Rectal smooth muscle tissue (tissue), 1 donor: ENCODE results near the gene TTC28.
"Not testable (repeated sequence)": the region's sequence is repeated elsewhere in the genome, so short reads cannot be mapped to it uniquely, and the experiment has no call there.

Experiments used
- H3K27ac ChIP-seq: one replicate; pipeline ENCODE4 v1.7.0; 2013; ENCODE audit warnings: low read depth, low read length, inconsistent platforms
- H3K27me3 ChIP-seq: one replicate; pipeline ENCODE4 v1.7.0; 2013; ENCODE audit warnings: low read length; ENCODE audit not compliant: control insufficient read depth, insufficient read depth
- H3K36me3 ChIP-seq: one replicate; pipeline ENCODE4 v1.7.0; 2013; ENCODE audit warnings: low read length; ENCODE audit not compliant: control insufficient read depth, insufficient read depth
- H3K4me1 ChIP-seq: one replicate; pipeline ENCODE4 v1.7.0; 2013; ENCODE audit warnings: low read length; ENCODE audit not compliant: control insufficient read depth, insufficient read depth
- H3K4me3 ChIP-seq: one replicate; pipeline ENCODE4 v1.7.0; 2013; ENCODE audit warnings: low read length
- H3K9ac ChIP-seq: one replicate; pipeline ENCODE4 v1.7.0; 2013; ENCODE audit warnings: low read length

TTC28 gene

GRCh38 chr22:28562324-28562723, 117.3 kb downstream of the TTC28 start:
- no peaks in the 10 kb centered on the region for H3K36me3 ChIP-seq
- no peaks in the 10 kb centered on the region for H3K27me3 ChIP-seq
- H3K9ac ChIP-seq, result no peak overlapping the region
- H3K4me3 ChIP-seq, result no peak overlapping the region
- H3K27ac ChIP-seq, result no peak overlapping the region
- no peaks in the 10 kb centered on the region for H3K4me1 ChIP-seq

DNA sequence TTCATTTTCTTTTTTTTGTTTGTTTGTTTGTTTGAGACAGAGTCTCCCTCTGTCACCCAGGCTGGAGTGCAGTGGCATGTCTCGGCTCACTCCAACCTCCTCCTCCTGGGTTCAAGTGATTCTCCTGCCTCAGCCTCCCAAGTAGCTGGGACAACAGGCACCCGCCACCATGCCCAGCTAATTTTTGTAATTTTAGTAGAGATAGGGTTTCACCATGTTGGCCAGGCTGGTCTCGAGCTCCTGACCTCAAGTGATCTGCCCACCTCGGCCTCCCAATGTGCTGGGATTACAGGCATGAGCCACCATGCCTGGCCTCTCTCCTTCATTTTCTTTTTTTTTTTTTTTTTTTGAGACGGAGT, 118.9 kb downstream of the TTC28 start:
- H3K4me3 ChIP-seq, H3K9ac ChIP-seq, H3K27me3 ChIP-seq, H3K27ac ChIP-seq, H3K36me3 ChIP-seq, H3K4me1 ChIP-seq: not testable (repeated sequence)

- Histone ChIP-seq H3K4me1 (no peaks in the 10 kb centered on the region), H3K27me3 (no peaks in the 10 kb centered on the region), H3K4me3 (no peak overlapping the region), H3K9ac (no peak overlapping the region), H3K36me3 (no peaks in the 10 kb centered on the region), H3K27ac (no peak overlapping the region)
Measured at GRCh38 chr22:28560046-28560742, 119.4 kb downstream of the TTC28 start.

DNA sequence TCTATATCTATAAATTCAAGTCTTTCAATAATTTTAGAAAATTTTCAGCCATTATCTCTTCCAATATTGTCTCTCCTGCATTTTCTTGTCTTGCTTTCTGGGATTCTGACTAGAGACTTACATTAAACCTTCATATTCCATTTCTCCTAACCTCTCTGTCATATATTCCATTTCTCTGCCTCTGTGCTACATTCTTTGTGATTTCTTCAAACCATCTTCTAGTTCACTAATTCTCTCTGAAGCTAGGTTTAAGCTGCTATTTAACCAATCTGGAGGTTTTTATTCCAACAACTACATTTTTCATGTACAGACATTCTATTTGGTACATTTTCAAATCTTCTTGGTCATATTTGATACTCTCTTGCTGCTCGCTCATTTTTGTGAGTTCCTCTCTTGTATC, 122.5 kb downstream of the TTC28 start:
- no peaks in the 10 kb centered on the region for H3K27me3 ChIP-seq
- no peak overlapping the region for H3K4me3 ChIP-seq
- H3K4me1 ChIP-seq, result no peaks in the 10 kb centered on the region
- no peaks in the 10 kb centered on the region for H3K36me3 ChIP-seq
- H3K9ac ChIP-seq, result no peak overlapping the region
- no peak overlapping the region for H3K27ac ChIP-seq

DNA sequence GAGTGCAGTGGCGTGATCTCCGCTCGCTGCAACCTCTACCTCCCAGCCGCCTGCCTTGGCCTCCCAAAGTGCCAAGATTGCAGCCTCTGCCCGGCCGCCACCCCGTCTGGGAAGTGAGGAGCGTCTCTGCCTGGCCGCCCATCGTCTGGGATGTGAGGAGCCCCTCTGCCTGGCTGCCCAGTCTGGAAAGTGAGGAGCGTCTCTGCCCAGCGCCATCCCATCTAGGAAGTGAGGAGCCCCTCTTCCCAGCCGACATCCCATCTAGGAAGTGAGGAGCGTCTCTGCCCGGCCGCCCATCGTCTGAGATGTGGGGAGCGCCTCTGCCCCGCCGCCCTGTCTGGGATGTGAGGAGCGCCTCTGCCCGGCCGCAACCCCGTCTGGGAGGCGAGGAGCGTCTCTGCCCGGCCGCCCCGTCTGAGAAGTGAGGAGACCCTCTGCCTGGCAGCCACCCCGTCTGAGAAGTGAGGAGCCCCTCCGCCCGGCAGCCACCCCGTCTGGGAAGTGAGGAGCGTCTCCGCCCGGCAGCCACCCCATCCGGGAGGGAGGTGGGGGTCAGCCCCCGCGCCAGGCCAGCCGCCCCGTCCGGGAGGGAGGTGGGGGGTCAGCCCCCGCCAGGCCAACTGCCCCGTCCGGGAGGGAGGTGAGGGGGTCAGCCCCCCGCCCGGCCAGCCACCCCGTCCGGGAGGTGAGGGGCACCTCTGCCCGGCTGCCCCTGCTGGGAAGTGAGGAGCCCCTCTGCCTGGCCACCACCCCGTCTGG, 126.4 kb downstream of the TTC28 start:
- not testable (repeated sequence) for H3K27me3 ChIP-seq, H3K27ac ChIP-seq, H3K9ac ChIP-seq, H3K36me3 ChIP-seq, H3K4me3 ChIP-seq, H3K4me1 ChIP-seq

DNA sequence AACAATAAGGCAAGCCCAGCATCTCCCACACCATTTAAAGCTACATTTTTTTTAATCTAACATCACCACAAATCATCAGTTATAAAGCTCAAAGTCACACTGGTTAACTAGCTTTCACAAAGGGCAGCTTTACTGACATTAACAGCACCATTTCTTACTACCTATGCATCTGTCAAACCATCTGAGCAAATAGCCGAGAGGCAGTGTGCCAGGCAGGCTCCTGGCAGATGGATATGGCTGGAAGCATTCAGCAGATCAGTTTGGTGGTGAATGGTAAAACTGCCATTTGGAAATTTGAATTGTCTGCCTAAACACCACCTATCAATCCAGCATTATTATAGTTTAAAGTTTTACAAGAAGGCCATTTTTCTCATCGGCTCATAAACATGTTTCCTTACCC, 131.2 kb downstream of the TTC28 start:
- no peak overlapping the region for H3K27ac ChIP-seq
- no peaks in the 10 kb centered on the region for H3K27me3 ChIP-seq
- H3K36me3 ChIP-seq, result no peaks in the 10 kb centered on the region
- peaks cover 6% of the 10 kb centered on the region for H3K4me1 ChIP-seq
- no peak overlapping the region for H3K4me3 ChIP-seq
- no peak overlapping the region for H3K9ac ChIP-seq

DNA sequence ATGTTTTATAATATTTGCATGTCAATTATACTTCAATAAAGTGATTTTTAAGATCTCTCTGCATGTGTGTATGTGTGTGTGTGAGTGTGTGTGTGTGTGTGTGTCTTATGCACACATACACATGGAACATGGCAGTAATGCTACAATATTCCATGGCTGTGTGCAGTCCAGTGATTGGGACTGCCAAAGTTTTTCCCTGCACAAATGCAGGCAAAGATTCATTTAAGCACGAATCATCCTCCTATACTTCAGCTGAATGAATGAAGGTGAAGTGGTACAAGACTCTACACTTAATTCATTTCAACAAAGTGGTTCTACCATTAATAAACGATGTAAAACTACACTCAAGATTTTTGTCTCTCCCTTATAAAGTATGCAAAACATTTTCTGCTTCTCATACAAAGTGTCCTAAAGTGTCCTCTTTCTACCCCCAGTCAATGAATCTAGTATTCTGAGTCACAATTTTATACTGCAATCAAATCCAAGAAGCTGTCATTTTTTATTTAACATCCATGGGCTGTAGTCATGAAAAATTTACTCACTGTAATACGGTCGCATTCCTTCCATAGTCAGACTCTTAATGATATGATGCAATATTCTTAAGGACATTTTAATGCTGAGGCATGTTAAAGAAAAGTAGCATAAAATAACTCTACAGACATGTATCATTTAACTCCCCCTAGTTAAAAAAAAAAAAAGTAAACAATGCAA, 132.4 kb downstream of the TTC28 start:
- Histone ChIP-seq H3K27ac (no peak overlapping the region), H3K4me1 (peaks cover 6% of the 10 kb centered on the region), H3K27me3 (no peaks in the 10 kb centered on the region), H3K9ac (no peak overlapping the region), H3K36me3 (no peaks in the 10 kb centered on the region), H3K4me3 (no peak overlapping the region)

DNA sequence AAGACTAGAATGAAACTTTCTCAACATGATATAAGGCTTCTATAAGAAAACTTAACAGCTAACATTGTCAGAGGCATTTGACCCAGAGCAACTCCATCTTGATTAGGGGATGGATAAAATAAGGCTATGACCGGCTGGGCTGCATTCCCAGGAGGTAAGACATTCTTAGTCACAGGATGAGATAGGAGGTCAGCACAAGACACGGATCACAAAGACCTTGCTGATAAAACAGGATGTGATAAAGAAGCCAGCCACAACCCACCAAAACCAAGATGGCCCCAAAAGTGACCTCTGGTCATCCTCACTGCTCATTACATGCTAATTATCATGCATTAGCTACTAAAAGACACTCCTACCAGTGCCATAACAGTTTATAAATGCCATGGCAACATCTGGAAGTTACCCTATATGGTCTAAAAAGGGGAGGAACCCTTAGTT, 135.2 kb downstream of the TTC28 start:
- peaks cover 6% of the 10 kb centered on the region for H3K4me1 ChIP-seq
- H3K9ac ChIP-seq, result no peak overlapping the region
- no peak overlapping the region for H3K27ac ChIP-seq
- H3K27me3 ChIP-seq, result no peaks in the 10 kb centered on the region
- H3K36me3 ChIP-seq, result no peaks in the 10 kb centered on the region
- no peak overlapping the region for H3K4me3 ChIP-seq

DNA sequence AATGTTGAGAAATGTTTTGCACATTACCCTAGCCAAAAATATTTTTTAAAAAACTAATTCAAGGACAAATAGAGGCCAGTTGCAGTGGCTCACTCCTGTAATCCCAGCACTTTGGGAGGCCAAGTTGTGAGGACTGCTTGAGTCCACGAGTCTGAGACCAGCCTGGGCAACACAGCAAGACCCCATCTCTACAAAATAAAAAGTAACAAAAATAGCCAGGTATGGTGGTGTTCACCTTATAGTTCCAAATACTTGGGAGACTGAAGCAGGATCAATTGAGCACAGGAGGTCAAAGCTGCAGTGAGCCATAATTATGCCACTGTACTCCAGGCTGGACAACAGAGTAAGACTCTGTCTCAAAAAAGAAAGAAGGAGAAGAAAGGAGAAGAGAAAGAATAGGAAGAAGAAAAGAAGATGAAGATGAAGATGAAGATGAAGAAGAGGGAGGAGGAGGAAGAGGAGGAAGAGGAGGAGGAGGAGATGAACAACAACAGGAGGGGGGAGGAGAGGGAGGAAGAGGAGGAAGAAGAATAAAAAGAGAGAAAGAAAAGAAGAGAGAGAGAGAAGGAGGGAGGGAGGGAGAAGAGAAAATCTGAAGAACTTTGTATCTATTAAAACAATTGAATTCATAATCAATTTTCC, 136.5 kb downstream of the TTC28 start:
- peaks cover 6% of the 10 kb centered on the region for H3K4me1 ChIP-seq
- H3K9ac ChIP-seq, result no peak overlapping the region
- no peak overlapping the region for H3K4me3 ChIP-seq
- H3K27ac ChIP-seq, result no peak overlapping the region
- no peaks in the 10 kb centered on the region for H3K36me3 ChIP-seq
- H3K27me3 ChIP-seq, result no peaks in the 10 kb centered on the region

DNA sequence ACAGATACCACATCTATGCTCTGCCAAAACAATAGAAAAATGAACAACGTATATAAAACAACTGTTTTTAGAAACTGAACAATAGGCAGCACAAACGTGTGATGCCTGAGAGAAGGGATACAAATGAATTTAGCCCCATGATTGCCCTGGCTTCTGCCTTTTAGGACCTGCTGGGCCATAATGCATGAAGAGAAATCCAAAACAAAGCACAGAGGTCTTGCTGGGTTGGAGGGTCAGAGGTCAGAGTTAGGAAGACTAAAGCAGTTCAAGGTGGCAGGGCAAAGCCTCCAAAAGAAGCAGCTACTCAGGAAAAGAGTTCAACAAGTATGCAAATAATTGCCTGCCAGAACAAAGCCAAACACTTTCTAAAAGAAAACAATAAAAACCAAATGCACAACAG, 138.5 kb downstream of the TTC28 start:
- Histone ChIP-seq H3K36me3 (no peaks in the 10 kb centered on the region), H3K9ac (no peak overlapping the region), H3K4me1 (no peaks in the 10 kb centered on the region), H3K27me3 (no peaks in the 10 kb centered on the region), H3K27ac (no peak overlapping the region), H3K4me3 (no peak overlapping the region)

GRCh38 chr22:28538922-28539321, 140.7 kb downstream of the TTC28 start:
- no peaks in the 10 kb centered on the region for H3K4me1 ChIP-seq
- H3K4me3 ChIP-seq, result no peak overlapping the region
- H3K9ac ChIP-seq, result no peak overlapping the region
- H3K36me3 ChIP-seq, result no peaks in the 10 kb centered on the region
- no peaks in the 10 kb centered on the region for H3K27me3 ChIP-seq
- no peak overlapping the region for H3K27ac ChIP-seq

- H3K4me3 ChIP-seq, H3K27ac ChIP-seq, H3K36me3 ChIP-seq, H3K9ac ChIP-seq, H3K27me3 ChIP-seq, H3K4me1 ChIP-seq: not testable (repeated sequence)
Measured at GRCh38 chr22:28530565-28530964, 149.1 kb downstream of the TTC28 start.
